Type B pancreatic cell (in vitro differentiated cells): ENCODE measurements around the gene LTBR. TPM values are rescaled to one million over a fixed set of nuclear protein-coding genes. Genes with fewer than 3 reads are reported as not detected.

Source experiments
- DNase-seq: peaks from one replicate; pipeline ENCODE4 v3.0.0; 2021; ENCODE audit warnings: mixed read lengths; ENCODE audit not compliant: unreplicated experiment; ENCODE audit errors: extremely low spot score
- H3K27ac Mint-ChIP-seq: 2 replicates; pipeline ENCODE4 v1.8.0; 2021; ENCODE audit warnings: mild to moderate bottlenecking, mixed read lengths
- H3K27me3 Mint-ChIP-seq: 2 replicates; pipeline ENCODE4 v1.8.0; 2021; ENCODE audit warnings: mixed read lengths
- H3K36me3 Mint-ChIP-seq: 2 replicates; pipeline ENCODE4 v1.8.0; 2021; ENCODE audit warnings: mixed read lengths
- H3K4me1 Mint-ChIP-seq: one replicate; pipeline ENCODE4 v1.8.0; 2021; ENCODE audit warnings: mixed read lengths; ENCODE audit not compliant: unreplicated experiment
- H3K4me3 Mint-ChIP-seq: 2 replicates; pipeline ENCODE4 v1.8.0; 2021; ENCODE audit warnings: mild to moderate bottlenecking, mixed read lengths
- H3K9me3 Mint-ChIP-seq: 2 replicates; pipeline ENCODE4 v1.8.0; 2021; ENCODE audit warnings: mixed read lengths
- total RNA-seq: library from RNA; stranded (reverse); gene quantifications from 2 replicates; pipeline ENCODE4 v1.2.1, GENCODE V29; 2021; ENCODE audit warnings: low replicate concordance
- TF ChIP-seq, protein P1 (sequence below): fragments of 200-600 bp; sonication (generic); conservative IDR thresholded peaks from 2 replicates; pipeline ENCODE4 v1.5.0; 2021; ENCODE audit warnings: antibody characterized with exemption, mild to moderate bottlenecking

Gene LTBR
- total RNA-seq, 1 donor from 2014 or later = 18.5 TPM

DNA sequence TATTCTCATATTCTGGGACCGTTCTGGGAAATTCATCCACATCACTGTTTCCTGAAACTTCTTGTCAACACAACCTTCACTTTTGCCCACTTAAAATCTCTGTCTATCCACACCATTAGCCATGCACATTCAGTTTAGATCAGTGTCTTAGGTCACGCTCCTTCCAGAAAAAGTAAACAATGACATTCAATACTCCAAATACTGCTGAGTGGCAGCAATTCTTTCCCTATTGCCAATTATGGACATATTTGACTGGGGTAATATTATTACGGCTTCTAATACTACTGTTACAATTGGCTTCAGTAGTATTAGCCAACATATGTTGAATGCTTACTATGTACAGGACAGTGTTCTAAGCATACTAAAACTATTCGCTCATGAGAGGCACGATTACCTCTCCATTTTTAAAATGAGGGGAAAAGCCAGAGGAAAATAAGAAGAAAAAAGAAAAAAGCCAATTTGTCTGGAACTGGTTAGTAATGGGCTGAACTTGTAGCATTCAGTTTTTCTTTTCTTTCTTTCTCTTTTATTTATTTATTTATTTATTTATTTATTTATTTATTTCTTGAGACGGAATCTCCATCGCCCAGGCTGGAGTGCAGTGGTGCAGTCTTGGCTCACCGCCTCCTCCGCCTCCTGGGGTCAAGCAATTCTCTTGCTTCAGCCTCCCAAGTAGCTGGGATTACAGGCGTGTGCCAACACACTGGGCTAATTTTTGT is 23.4 kb downstream of the LTBR start:
- Mint-ChIP-seq H3K27me3 (no peaks in the 10 kb centered on the region), H3K27ac (no peak overlapping the region), H3K4me3 (no peak overlapping the region), H3K36me3 (peaks cover 9% of the 10 kb centered on the region), H3K4me1 (no peaks in the 10 kb centered on the region), H3K9me3 (peaks cover 8% of the 10 kb centered on the region)
- TF ChIP-seq, protein P1, sequence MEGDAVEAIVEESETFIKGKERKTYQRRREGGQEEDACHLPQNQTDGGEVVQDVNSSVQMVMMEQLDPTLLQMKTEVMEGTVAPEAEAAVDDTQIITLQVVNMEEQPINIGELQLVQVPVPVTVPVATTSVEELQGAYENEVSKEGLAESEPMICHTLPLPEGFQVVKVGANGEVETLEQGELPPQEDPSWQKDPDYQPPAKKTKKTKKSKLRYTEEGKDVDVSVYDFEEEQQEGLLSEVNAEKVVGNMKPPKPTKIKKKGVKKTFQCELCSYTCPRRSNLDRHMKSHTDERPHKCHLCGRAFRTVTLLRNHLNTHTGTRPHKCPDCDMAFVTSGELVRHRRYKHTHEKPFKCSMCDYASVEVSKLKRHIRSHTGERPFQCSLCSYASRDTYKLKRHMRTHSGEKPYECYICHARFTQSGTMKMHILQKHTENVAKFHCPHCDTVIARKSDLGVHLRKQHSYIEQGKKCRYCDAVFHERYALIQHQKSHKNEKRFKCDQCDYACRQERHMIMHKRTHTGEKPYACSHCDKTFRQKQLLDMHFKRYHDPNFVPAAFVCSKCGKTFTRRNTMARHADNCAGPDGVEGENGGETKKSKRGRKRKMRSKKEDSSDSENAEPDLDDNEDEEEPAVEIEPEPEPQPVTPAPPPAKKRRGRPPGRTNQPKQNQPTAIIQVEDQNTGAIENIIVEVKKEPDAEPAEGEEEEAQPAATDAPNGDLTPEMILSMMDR = no peak
- no peak for DNase-seq

DNA sequence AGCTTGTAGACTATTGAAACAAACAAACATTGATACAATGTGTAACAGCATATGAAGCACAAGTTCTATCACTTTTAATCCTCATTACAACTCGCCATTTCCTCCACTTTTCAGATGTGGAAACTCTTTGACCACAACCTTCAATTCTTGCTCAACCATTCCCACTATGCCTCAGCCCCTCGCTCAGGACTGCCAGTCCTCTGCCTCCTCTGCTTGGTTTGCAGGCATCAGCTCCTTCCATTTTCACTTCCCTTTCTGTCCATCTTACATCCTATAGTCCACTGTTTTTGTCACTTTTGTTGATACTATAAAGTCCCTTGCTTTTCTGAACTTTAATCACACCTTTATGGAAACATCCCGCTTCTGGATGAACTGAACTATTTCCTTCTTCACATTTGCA is 32.6 kb downstream of the LTBR start:
- Mint-ChIP-seq H3K4me3 (no peak overlapping the region), H3K9me3 (peaks cover 3% of the 10 kb centered on the region), H3K27me3 (peaks cover 8% of the 10 kb centered on the region), H3K36me3 (no peaks in the 10 kb centered on the region), H3K27ac (no peak overlapping the region), H3K4me1 (no peaks in the 10 kb centered on the region)
- TF ChIP-seq, protein P1 = no peak
- no peak for DNase-seq

DNA sequence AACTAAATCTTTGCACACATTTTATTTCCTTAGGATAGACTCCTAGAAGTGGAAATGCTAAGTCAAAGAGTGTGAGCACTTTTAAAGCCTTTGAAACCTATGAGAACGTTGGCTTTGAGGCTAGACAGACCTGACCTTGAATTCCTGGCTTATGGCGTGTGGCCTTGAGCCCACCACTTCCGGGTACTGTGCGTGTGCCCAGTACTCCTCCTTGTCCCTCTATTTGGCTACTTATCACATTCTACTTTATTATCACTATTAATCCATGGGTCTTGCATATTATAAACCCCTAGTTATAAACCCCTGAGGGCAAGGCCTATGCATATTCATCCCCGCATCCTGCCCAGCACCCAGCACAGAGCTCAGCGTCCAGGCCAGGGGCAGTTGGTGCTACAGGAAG is 34.8 kb downstream of the LTBR start:
- no peak for DNase-seq
- Mint-ChIP-seq H3K9me3 (no peaks in the 10 kb centered on the region), H3K27ac (no peak overlapping the region), H3K4me3 (no peak overlapping the region), H3K27me3 (peaks cover 12% of the 10 kb centered on the region), H3K4me1 (no peaks in the 10 kb centered on the region), H3K36me3 (no peaks in the 10 kb centered on the region)
- TF ChIP-seq, protein P1 = no peak

GRCh38 chr12:6420364-6420763 is 36.4 kb downstream of the LTBR start:
- H3K9me3 Mint-ChIP-seq = no peaks in the 10 kb centered on the region
- no peak for DNase-seq
- peaks cover 12% of the 10 kb centered on the region for H3K27me3 Mint-ChIP-seq
- no peak overlapping the region for H3K4me3 Mint-ChIP-seq
- no peak overlapping the region for H3K27ac Mint-ChIP-seq
- no peaks in the 10 kb centered on the region for H3K36me3 Mint-ChIP-seq
- H3K4me1 Mint-ChIP-seq = no peaks in the 10 kb centered on the region
- TF ChIP-seq, protein P1 = no peak

DNA sequence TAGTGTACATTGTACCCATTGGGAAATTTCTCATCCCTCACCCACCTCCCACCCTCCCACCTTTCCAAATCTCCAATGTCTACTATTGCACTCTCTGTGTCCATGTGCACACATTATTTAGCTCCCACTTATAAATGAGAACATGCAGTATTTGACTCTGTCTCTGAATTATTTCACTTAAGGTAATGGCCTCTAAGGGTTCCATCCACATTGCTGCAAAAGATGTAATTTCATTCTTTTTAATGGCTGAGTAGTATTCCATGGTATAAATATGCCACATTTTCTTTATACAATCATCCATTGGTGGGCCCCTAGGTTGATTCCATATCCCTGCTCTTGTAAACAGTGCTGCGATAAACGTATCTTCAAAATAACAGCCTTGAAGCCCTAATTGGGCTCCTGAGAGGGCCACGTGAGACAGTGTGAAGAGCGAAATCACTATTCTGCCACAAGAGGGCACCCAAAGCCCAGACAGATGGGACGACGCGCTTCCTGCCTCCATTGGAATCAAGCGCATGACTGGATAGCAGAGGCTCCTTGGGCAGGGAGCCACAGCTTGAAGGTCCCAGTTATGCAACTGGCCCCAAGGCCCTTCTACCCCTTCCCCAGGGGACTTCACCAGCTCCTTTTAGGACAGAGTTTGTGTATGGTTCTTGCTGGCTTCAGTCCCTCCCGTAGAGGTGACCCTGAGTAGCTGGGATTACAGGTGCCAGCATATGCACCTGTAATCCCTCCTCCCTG is 39.5 kb downstream of the LTBR start:
- Mint-ChIP-seq H3K27me3 (peaks cover 6% of the 10 kb centered on the region), H3K4me3 (no peak overlapping the region), H3K4me1 (no peaks in the 10 kb centered on the region), H3K36me3 (no peaks in the 10 kb centered on the region), H3K27ac (peak overlapping the region; percentile 30), H3K9me3 (no peaks in the 10 kb centered on the region)
- no peak for DNase-seq
- TF ChIP-seq, protein P1 = peak; percentile 87
